HG03521 (cell line): Measurements from ENCODE around the gene OGA.

Source experiments
- ATAC-seq: cut with Tn5 transposase; IDR thresholded peaks from one replicate; pipeline ENCODE4 v1.9.1; 2021; ENCODE audit warnings: mild to moderate bottlenecking, moderate library complexity; ENCODE audit not compliant: unreplicated experiment

The OGA gene

GRCh38 chr10:101837748-101838147 lies 19.5 kb upstream of the OGA start:
- ATAC-seq: no peak

GRCh38 chr10:101835362-101835761 lies 17.1 kb upstream of the OGA start:
- no peak for ATAC-seq

- no peak for ATAC-seq
Measured at GRCh38 chr10:101834341-101834740, 16.1 kb upstream of the OGA start.

GRCh38 chr10:101833466-101833865 lies 15.2 kb upstream of the OGA start:
- no peak for ATAC-seq

- no peak for ATAC-seq
Measured at GRCh38 chr10:101832325-101832771, 14.1 kb upstream of the OGA start.

- no peak for ATAC-seq
Measured at GRCh38 chr10:101831169-101831811, 13.0 kb upstream of the OGA start.

- ATAC-seq: peak; percentile 58
Measured at GRCh38 chr10:101830322-101831168, 12.3 kb upstream of the OGA start.

- ATAC-seq: peak; percentile 19
Measured at GRCh38 chr10:101829561-101830315, 11.5 kb upstream of the OGA start.

- ATAC-seq: no peak
Measured at GRCh38 chr10:101828766-101829551, 10.7 kb upstream of the OGA start.

- ATAC-seq: no peak
Measured at GRCh38 chr10:101827919-101828600, 9.8 kb upstream of the OGA start.

- ATAC-seq: no peak
Measured at GRCh38 chr10:101826852-101827434, 8.7 kb upstream of the OGA start.

GRCh38 chr10:101824736-101825135 lies 6.5 kb upstream of the OGA start:
- no peak for ATAC-seq

- ATAC-seq: peak; percentile 3
Measured at GRCh38 chr10:101818872-101819633, 809 bp upstream of the OGA start.

- no peak for ATAC-seq
Measured at GRCh38 chr10:101817337-101818118, 716 bp downstream of the OGA start.

- no peak for ATAC-seq
Measured at GRCh38 chr10:101816913-101817336, 1.3 kb downstream of the OGA start.

GRCh38 chr10:101816376-101816775 lies 1.9 kb downstream of the OGA start:
- ATAC-seq: no peak

- no peak for ATAC-seq
Measured at GRCh38 chr10:101814466-101815071, 3.7 kb downstream of the OGA start.

- no peak for ATAC-seq
Measured at GRCh38 chr10:101812606-101813005, 5.6 kb downstream of the OGA start.
